Esophagus squamous epithelium (tissue), 4 donors: ENCODE data around the gene EPC1.

Experiments
- POLR2A ChIP-seq, 4 donors: fragments of 450-650 bp; IDR thresholded peaks; one replicate each; pipeline ENCODE4 v1.6.1; 2017; ENCODE audit warnings: antibody characterized with exemption in 4 of 4, mild to moderate bottlenecking in 4 of 4, moderate library complexity in 3 of 4
- TF ChIP-seq, protein P1 (sequence below), 6 experiments: fragments of 450-650 bp in 4 of 6; fragments of 200-600 bp in 2 of 6; sonication (generic) in 2 of 6; IDR thresholded peaks; one replicate each; pipeline ENCODE4 v1.5.1; 2016 to 2019; ENCODE audit warnings: antibody characterized with exemption in 6 of 6, mild to moderate bottlenecking in 4 of 6, moderate library complexity in 4 of 6

DNA sequence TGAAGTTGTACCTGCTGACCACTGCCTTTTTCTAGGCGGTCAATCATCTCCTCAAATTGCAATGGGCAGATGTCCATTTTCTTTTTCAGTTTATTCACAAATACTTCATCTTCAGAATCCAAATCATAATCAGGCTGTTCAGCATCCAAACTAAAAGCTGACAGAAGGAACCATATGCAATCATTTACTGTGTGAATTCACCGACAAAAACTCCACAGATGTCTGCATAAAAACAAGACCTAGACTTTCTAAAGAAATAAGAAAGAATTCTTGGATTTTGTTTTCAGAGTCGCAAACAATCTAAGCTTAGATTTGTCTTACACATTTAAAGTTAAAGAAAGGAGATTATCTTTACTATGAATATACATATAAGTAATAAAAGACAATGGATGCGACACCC is 53.4 kb downstream of the EPC1 start:
- TF ChIP-seq POLR2A (IDR thresholded peaks at IDR 0.05) = no peak
- TF ChIP-seq, protein P1, sequence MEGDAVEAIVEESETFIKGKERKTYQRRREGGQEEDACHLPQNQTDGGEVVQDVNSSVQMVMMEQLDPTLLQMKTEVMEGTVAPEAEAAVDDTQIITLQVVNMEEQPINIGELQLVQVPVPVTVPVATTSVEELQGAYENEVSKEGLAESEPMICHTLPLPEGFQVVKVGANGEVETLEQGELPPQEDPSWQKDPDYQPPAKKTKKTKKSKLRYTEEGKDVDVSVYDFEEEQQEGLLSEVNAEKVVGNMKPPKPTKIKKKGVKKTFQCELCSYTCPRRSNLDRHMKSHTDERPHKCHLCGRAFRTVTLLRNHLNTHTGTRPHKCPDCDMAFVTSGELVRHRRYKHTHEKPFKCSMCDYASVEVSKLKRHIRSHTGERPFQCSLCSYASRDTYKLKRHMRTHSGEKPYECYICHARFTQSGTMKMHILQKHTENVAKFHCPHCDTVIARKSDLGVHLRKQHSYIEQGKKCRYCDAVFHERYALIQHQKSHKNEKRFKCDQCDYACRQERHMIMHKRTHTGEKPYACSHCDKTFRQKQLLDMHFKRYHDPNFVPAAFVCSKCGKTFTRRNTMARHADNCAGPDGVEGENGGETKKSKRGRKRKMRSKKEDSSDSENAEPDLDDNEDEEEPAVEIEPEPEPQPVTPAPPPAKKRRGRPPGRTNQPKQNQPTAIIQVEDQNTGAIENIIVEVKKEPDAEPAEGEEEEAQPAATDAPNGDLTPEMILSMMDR (IDR thresholded peaks at IDR 0.05) = no peak
